RCC 7860 (cell line): ENCODE measurements around the gene FAM107B.

Source experiments
- DNase-seq: peaks from one replicate; pipeline ENCODE4 v3.0.0-alpha.2; 2015; ENCODE audit warnings: low spot score
- FAIRE-seq: peaks from 2 replicates; lab custom pipeline; 2012; peaks lifted over from hg19 to GRCh38; lab: Jason Lieb, UNC

The FAM107B gene

GRCh38 chr10:14543046-14543903 is 231.4 kb downstream of the FAM107B start:
- DNase-seq = no peak
- no peak for FAIRE-seq

GRCh38 chr10:14541379-14541778 is 233.3 kb downstream of the FAM107B start:
- DNase-seq (no peak), FAIRE-seq (no peak)

GRCh38 chr10:14540611-14541010 is 234.1 kb downstream of the FAM107B start:
- FAIRE-seq (no peak), DNase-seq (no peak)

GRCh38 chr10:14540062-14540461 is 234.6 kb downstream of the FAM107B start:
- no peak for FAIRE-seq
- DNase-seq = no peak

- FAIRE-seq = no peak
- no peak for DNase-seq
These were observed 235.5 kb downstream of the FAM107B start for GRCh38 chr10:14539176-14539575.

DNA sequence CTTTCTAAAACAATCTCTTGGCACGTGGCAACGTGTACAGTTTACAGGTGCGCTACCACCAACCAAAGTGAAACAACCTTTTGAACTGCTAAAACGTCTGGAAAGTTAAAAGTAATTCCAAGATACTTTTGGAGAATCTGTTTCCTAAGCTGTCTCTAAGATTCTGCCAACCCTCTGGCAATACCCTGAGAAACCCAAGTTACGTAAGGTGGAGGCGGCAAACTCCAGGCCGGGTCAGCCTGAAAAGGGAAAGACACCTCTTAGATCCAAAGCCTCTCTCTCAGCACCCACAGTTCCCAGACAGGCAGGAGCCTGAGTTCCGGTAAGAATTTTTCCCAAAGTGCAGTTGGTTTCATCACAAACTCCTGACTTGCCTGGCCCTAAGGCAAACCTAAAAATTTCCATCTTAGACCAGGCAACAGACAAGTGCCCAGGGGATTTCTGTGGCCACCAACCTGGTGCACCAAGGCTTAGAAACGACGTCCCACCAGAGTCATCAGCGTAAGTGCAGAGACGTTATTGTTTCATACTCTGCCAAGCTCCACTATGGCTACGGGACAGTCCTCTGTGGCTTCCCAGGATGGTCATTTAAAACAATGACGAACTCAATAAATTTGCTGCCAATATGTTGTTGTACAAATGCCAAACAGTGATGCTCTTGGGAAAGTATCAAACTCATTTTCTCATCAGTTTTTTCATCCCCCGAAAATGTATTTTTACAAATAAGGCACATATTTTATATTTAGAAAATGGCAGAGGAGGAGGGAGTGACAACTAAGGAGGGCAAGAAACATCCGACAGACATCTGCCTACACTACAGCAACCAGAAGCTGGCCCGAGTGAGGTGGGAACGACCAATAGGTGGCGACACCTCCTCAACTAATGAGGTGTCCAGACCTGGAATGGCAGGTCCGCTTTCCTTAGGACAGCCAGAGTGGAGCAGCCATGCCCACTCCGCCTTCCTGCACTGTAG is 238.2 kb downstream of the FAM107B start:
- no peak for FAIRE-seq
- peak; percentile 24 for DNase-seq

DNA sequence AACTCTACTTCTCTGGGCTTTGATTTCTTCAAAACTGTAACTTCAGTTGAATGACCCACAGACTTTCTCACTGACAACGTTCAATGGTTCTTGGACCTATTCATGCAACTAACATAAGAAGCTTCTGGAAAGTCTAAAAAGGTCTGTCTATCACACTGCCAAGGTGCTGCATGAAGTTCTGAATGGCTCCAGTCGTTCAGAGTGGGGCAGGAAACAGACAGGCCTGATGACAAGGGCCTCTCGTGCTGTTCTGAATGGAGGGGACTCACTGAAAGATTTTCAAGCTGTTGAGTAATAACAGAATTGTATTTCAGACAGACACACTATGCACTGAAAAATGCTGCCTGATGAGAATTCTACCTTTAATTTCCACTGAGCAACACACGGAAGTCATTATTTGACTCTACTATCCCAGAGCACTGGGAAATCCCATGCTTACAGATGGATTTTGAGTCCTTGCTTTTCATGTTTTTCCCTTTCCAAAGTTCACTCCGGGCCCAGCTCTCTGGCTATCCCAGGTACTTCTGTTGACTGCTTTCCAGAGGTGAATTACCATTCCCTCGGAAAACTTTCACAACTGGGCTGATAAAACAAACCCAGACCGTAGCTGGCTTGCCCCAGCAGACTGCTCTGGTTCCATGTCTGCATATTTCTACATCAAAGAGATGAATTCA is 239.1 kb downstream of the FAM107B start:
- no peak for FAIRE-seq
- DNase-seq = no peak

DNA sequence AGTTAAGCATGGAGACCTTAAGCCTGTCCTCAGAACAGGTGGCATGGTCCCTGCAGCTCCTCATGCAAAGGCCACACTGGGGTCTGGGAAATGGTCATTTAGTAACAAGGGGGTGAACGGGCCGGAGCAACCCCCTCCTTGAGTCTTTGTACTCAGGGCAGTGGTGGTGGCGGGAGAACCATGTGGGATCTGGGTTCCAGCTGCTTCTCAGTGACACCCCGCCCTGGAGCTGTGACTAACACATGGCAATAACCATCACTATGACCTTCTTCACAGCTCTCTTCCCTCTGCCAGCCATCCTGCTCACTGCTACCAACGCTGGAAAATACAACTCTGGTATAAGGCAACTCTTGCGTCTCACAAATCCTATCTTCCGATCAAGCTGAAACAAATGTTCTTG is 240.5 kb downstream of the FAM107B start:
- FAIRE-seq (no peak), DNase-seq (no peak)

- FAIRE-seq (no peak), DNase-seq (no peak)
These were observed 241.4 kb downstream of the FAM107B start for GRCh38 chr10:14533295-14533694.

- DNase-seq (peak; percentile 88), FAIRE-seq (peak; percentile 91)
These were observed 242.0 kb downstream of the FAM107B start for GRCh38 chr10:14532473-14533251.

- DNase-seq (peak; percentile 20), FAIRE-seq (no peak)
These were observed 242.7 kb downstream of the FAM107B start for GRCh38 chr10:14531974-14532373.

- no peak for DNase-seq
- FAIRE-seq = no peak
These were observed 244.2 kb downstream of the FAM107B start for GRCh38 chr10:14530465-14530864.

DNA sequence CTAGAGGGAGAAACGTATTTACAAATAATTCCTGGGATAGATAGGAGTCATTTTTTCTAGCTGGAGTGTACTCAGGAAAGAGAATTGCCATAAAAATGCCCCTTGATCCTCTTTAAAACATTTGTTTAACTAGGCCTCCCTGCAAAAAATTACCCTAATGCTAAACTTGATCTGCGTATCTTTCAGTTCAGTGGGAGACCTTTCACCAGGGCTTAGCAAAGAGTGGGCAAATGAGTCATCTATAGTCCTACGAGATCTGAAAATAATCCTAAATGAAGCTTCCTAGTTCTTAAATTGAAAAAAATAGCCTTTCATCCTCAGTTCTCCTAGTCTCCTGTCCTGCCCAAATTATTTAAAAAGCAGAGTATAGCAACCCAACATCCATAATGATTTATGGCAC is 245.3 kb downstream of the FAM107B start:
- FAIRE-seq = no peak
- no peak for DNase-seq

DNA sequence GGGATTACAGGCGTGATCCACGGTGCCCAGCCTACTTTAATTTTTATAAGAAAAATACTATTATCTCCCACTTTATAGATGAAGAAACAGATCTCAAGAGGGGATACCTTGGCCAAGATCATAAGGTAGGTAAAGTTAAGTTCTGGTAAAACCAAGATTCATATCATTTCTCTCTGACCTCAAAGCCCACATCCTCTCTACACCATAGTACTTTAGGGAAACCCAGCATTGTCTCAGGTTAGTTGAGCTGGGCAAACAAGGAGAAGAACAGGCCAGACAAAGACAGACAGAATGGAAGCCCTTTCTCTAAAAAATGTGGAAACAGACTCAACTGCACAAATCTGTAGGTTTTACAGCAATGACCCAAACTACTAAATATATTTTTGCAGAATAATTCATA is 246.2 kb downstream of the FAM107B start:
- no peak for DNase-seq
- no peak for FAIRE-seq

GRCh38 chr10:14527915-14528314 is 246.8 kb downstream of the FAM107B start:
- DNase-seq (no peak), FAIRE-seq (no peak)

DNA sequence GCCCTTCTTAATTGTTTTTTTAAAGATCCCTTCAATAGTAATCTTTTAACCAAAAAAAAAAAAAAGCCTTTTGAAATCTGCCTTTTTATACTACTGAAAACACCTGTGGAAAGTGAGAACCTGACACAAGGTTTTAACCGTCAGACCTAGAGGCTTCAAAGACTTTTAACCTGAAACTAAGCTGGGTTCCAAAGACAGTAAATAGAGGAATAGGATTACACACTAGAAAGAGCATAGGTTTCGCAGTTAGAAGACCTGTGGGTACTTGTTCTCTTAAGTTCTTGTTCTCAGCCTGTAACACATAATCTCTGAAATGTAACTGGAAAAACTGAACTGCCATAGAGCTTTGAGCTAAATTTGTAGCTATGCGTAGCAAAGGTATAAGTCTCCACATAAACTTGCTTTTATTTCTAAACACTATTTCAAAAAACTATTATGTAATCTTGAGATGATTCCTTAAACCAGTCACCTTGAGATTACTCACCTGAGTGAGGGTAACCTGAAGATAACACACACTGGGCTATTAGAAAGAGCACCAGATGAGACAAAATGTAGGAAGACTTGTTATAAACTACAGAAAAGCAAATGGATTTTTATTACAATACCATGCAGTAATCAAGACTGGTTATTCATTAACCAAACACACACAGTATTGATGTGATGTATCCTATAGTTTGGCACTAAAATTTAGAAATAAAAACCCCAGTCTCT is 247.4 kb downstream of the FAM107B start:
- DNase-seq (no peak), FAIRE-seq (no peak)

GRCh38 chr10:14526326-14526725 is 248.4 kb downstream of the FAM107B start:
- FAIRE-seq = no peak
- DNase-seq = no peak

DNA sequence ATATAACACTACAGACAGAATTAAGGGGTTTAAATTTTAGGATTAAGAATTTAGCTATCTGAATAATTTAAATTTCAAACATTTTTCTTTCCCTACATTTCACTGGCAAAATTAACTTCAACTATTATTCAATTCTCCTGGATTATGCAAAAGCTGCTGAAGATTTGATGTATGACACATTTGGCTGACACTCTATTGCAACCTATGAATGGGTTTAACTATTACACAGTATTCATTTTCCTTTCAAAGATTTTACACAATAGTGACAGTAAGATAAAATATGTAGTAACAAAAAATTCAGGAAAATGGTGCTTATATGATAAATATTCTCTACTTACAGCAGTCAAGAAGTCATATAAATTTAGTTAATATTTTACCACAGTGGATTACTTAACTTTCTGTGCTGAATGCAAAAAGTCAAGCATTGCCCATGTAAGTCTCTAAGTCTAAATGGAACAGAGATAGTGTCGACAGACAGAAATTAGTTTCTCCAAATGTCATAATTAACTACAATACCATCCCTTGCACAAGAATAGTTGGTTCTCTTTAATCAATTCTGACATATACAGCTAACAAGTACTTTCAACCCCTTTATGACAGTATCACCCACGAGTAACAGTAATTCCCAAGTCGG is 249.9 kb downstream of the FAM107B start:
- peak; percentile 60 for FAIRE-seq
- no peak for DNase-seq

DNA sequence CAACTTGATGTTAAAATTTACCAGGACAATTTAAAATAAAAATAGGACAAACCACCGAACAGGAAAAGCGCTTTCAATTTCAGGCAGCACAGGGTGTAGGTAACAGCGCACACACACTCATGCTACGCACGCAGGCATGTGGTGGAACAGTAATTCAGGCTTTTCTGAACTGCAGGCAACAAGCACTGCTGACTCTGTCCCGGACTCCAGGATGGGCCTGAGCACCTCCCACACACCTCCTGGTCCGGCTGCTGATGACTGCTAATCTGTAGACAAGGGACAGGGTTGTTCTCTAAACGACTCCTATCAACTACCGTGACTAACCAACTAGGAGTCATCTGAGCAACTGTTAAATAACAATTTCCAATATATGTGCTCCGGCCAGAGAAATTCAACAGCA is 251.4 kb downstream of the FAM107B start:
- FAIRE-seq = no peak
- DNase-seq = no peak
